ENCODE results near the gene XKRX. TPM values are rescaled to one million over a fixed set of nuclear protein-coding genes. Genes with fewer than 3 reads are reported as not detected.

Gene XKRX
- total RNA-seq, 1 experiment from 2014 or later = 0.55 TPM

- H3F3A ChIP-seq (ENCODE audit: low read length, unreplicated experiment) = no peaks in the 10 kb centered on the region
- no peaks in the 10 kb centered on the region for H3K36me3 ChIP-seq (ENCODE audit: low read depth, low read length)
- no peaks in the 10 kb centered on the region for H3K79me2 ChIP-seq (ENCODE audit: low read length)
- no peaks in the 10 kb centered on the region for H3K9me3 ChIP-seq (ENCODE audit: low read length)
- DNase-seq = peak; percentile 60
- no peak overlapping the region for H2AFZ ChIP-seq (ENCODE audit: low read length)
- ATAC-seq = peak; percentile 57
- ChIA-PET POLR2A (ENCODE audit: unreplicated experiment) (no interaction called here), CTCF (no interaction called here)
- peaks cover 13% of the 10 kb centered on the region for H3K4me1 ChIP-seq (ENCODE audit: insufficient read depth, low read length)
- no peaks in the 10 kb centered on the region for H4K20me1 ChIP-seq (ENCODE audit: low read length)
- peak overlapping the region; percentile 36; the same call in 1 of the 2 replicates for H3K4me2 ChIP-seq (ENCODE audit: low read length)
- H3K9ac ChIP-seq (ENCODE audit: low read length) = no peak overlapping the region
- TF ChIP-seq EZH2 (IDR thresholded peaks at IDR 0.05; ENCODE audit: low read length, unreplicated experiment) = no peak
- H3K27me3 ChIP-seq (ENCODE audit: low read length) = no peaks in the 10 kb centered on the region
- BruUV-seq (replicated peaks) = no TSS peak
- intact Hi-C loops (cut with micrococcal nuclease) = no loop called here
- no peak overlapping the region for H3K27ac ChIP-seq (ENCODE audit: low read length)
- H3K9me2 ChIP-seq (replicated peaks; ENCODE audit: low read length) = no peaks in the 10 kb centered on the region
- no peak overlapping the region for H3K4me3 ChIP-seq (ENCODE audit: low read length)
Measured at GRCh38 chrX:100911731-100912130, 17.0 kb downstream of the XKRX start.

GRCh38 chrX:100905620-100906019 is 23.1 kb downstream of the XKRX start:
- ChIA-PET CTCF (no interaction called here), POLR2A (ENCODE audit: unreplicated experiment) (no interaction called here)
- no peak overlapping the region for H2AFZ ChIP-seq (ENCODE audit: low read length)
- intact Hi-C loops (cut with micrococcal nuclease) = no loop called here
- H3K4me1 ChIP-seq (ENCODE audit: insufficient read depth, low read length) = no peaks in the 10 kb centered on the region
- no peak overlapping the region for H3K9ac ChIP-seq (ENCODE audit: low read length)
- H3F3A ChIP-seq (ENCODE audit: low read length, unreplicated experiment) = no peaks in the 10 kb centered on the region
- no peaks in the 10 kb centered on the region for H3K27me3 ChIP-seq (ENCODE audit: low read length)
- ATAC-seq (no peak), DNase-seq (no peak)
- H3K9me2 ChIP-seq (replicated peaks; ENCODE audit: low read length) = no peaks in the 10 kb centered on the region
- no peaks in the 10 kb centered on the region for H4K20me1 ChIP-seq (ENCODE audit: low read length)
- no peak overlapping the region for H3K4me3 ChIP-seq (ENCODE audit: low read length)
- TF ChIP-seq CTCF (conservative IDR thresholded peaks at IDR 0.05; ENCODE audit: low read depth, low read length) (no peak), EZH2phosphoT487 (IDR thresholded peaks at IDR 0.05; ENCODE audit: borderline replicate concordance, low read length) (no peak), EZH2 (IDR thresholded peaks at IDR 0.05; ENCODE audit: low read length, unreplicated experiment) (no peak)
- H3K79me2 ChIP-seq (ENCODE audit: low read length) = no peaks in the 10 kb centered on the region
- no peaks in the 10 kb centered on the region for H3K36me3 ChIP-seq (ENCODE audit: low read depth, low read length)
- H3K9me3 ChIP-seq (ENCODE audit: low read length) = no peaks in the 10 kb centered on the region
- BruUV-seq (replicated peaks) = no TSS peak
- no peak overlapping the region for H3K4me2 ChIP-seq (ENCODE audit: low read length)
- H3K27ac ChIP-seq (ENCODE audit: low read length) = no peak overlapping the region

- Histone ChIP-seq H3K27ac (ENCODE audit: low read length) (no peak overlapping the region), H4K20me1 (ENCODE audit: low read length) (no peaks in the 10 kb centered on the region), H3K9me2 (replicated peaks; ENCODE audit: low read length) (no peaks in the 10 kb centered on the region), H3K36me3 (ENCODE audit: low read depth, low read length) (no peaks in the 10 kb centered on the region), H3K27me3 (ENCODE audit: low read length) (no peaks in the 10 kb centered on the region), H3K9me3 (ENCODE audit: low read length) (no peaks in the 10 kb centered on the region), H3K4me3 (ENCODE audit: low read length) (no peak overlapping the region), H2AFZ (ENCODE audit: low read length) (no peak overlapping the region), H3K4me2 (ENCODE audit: low read length) (no peak overlapping the region), H3F3A (ENCODE audit: low read length, unreplicated experiment) (no peaks in the 10 kb centered on the region), H3K4me1 (ENCODE audit: insufficient read depth, low read length) (no peaks in the 10 kb centered on the region), H3K79me2 (ENCODE audit: low read length) (no peaks in the 10 kb centered on the region), H3K9ac (ENCODE audit: low read length) (no peak overlapping the region)
- DNase-seq (no peak), ATAC-seq (no peak)
- no TSS peak for BruUV-seq (replicated peaks)
- ChIA-PET POLR2A (ENCODE audit: unreplicated experiment) (no interaction called here), CTCF (no interaction called here)
- no peak for TF ChIP-seq EZH2 (IDR thresholded peaks at IDR 0.05; ENCODE audit: low read length, unreplicated experiment)
- TF ChIP-seq EZH2phosphoT487 (IDR thresholded peaks at IDR 0.05; ENCODE audit: borderline replicate concordance, low read length) = no peak
- TF ChIP-seq CTCF (conservative IDR thresholded peaks at IDR 0.05; ENCODE audit: low read depth, low read length) = no peak
- intact Hi-C loops (cut with micrococcal nuclease) = no loop called here
Measured at GRCh38 chrX:100904433-100904832, 24.3 kb downstream of the XKRX start.

Measured in PC-3 (cell line).